Osteocyte (in vitro differentiated cells): ENCODE measurements around the gene ITIH5. TPM values are rescaled to one million over a fixed set of nuclear protein-coding genes. Genes with fewer than 3 reads are reported as not detected.

Source experiments
- DNase-seq: peaks from one replicate; pipeline ENCODE4 v3.0.0; 2021; ENCODE audit warnings: mixed read lengths; ENCODE audit not compliant: unreplicated experiment; ENCODE audit errors: extremely low spot score
- H3K27ac Mint-ChIP-seq: one replicate; pipeline ENCODE4 v1.8.0; 2021; ENCODE audit warnings: mild to moderate bottlenecking, mixed read lengths; ENCODE audit not compliant: unreplicated experiment
- H3K27me3 Mint-ChIP-seq: one replicate; pipeline ENCODE4 v1.8.0; 2021; ENCODE audit warnings: mixed read lengths; ENCODE audit not compliant: unreplicated experiment
- H3K36me3 Mint-ChIP-seq: one replicate; pipeline ENCODE4 v1.8.0; 2021; ENCODE audit warnings: mixed read lengths; ENCODE audit not compliant: unreplicated experiment
- H3K4me1 Mint-ChIP-seq: one replicate; pipeline ENCODE4 v1.8.0; 2021; ENCODE audit warnings: mixed read lengths; ENCODE audit not compliant: unreplicated experiment
- H3K4me3 Mint-ChIP-seq: one replicate; pipeline ENCODE4 v1.8.0; 2021; ENCODE audit warnings: mild to moderate bottlenecking, moderate library complexity, mixed read lengths; ENCODE audit not compliant: unreplicated experiment
- H3K9me3 Mint-ChIP-seq: one replicate; pipeline ENCODE4 v1.8.0; 2021; ENCODE audit warnings: mixed read lengths; ENCODE audit not compliant: unreplicated experiment
- CTCF ChIP-seq: fragments of 200-600 bp; sonication (generic); IDR thresholded peaks from 2 replicates; pipeline ENCODE4 v1.5.0; 2021; ENCODE audit warnings: antibody characterized with exemption, mild to moderate bottlenecking, moderate library complexity
- total RNA-seq: library from RNA; stranded (reverse); gene quantifications from 2 replicates; pipeline ENCODE4 v1.2.1, GENCODE V29; 2021

The ITIH5 gene
- total RNA-seq, 1 donor from 2014 or later, result 0.35 TPM

- no peak for DNase-seq
- peaks cover 17% of the 10 kb centered on the region for H3K27me3 Mint-ChIP-seq
- H3K36me3 Mint-ChIP-seq, result no peaks in the 10 kb centered on the region
- no peaks in the 10 kb centered on the region for H3K4me1 Mint-ChIP-seq
- no peak overlapping the region for H3K27ac Mint-ChIP-seq
- no peaks in the 10 kb centered on the region for H3K9me3 Mint-ChIP-seq
- H3K4me3 Mint-ChIP-seq, result no peak overlapping the region
- no peak for TF ChIP-seq CTCF
Measured at GRCh38 chr10:7513936-7514335, 152.8 kb downstream of the ITIH5 start.

- H3K9me3 Mint-ChIP-seq, result no peaks in the 10 kb centered on the region
- DNase-seq, result no peak
- H3K4me3 Mint-ChIP-seq, result no peak overlapping the region
- no peaks in the 10 kb centered on the region for H3K36me3 Mint-ChIP-seq
- H3K27me3 Mint-ChIP-seq, result peaks cover 17% of the 10 kb centered on the region
- no peaks in the 10 kb centered on the region for H3K4me1 Mint-ChIP-seq
- H3K27ac Mint-ChIP-seq, result no peak overlapping the region
- TF ChIP-seq CTCF, result no peak
Measured at GRCh38 chr10:7513455-7513854, 153.3 kb downstream of the ITIH5 start.

- Mint-ChIP-seq H3K4me3 (no peak overlapping the region), H3K9me3 (no peaks in the 10 kb centered on the region), H3K36me3 (no peaks in the 10 kb centered on the region), H3K27ac (no peak overlapping the region), H3K27me3 (peaks cover 17% of the 10 kb centered on the region), H3K4me1 (no peaks in the 10 kb centered on the region)
- no peak for TF ChIP-seq CTCF
- DNase-seq, result peak; percentile 51
Measured at GRCh38 chr10:7512487-7512886, 154.3 kb downstream of the ITIH5 start.

GRCh38 chr10:7511612-7512011 lies 155.2 kb downstream of the ITIH5 start:
- TF ChIP-seq CTCF, result no peak
- H3K4me3 Mint-ChIP-seq, result no peak overlapping the region
- peaks cover 17% of the 10 kb centered on the region for H3K27me3 Mint-ChIP-seq
- DNase-seq, result peak; percentile 21
- no peaks in the 10 kb centered on the region for H3K9me3 Mint-ChIP-seq
- no peak overlapping the region for H3K27ac Mint-ChIP-seq
- no peaks in the 10 kb centered on the region for H3K4me1 Mint-ChIP-seq
- H3K36me3 Mint-ChIP-seq, result no peaks in the 10 kb centered on the region

Other genes starting within 250 kb of the ITIH5 start
- gene ITIH2, start 36.4 kb upstream of the ITIH5 start, total RNA-seq, result not detected in 2 replicates
- 10.9 and 11.2 TPM in 2 replicates for gene KIN, start 121.0 kb upstream of the ITIH5 start, total RNA-seq
- 132 and 133 TPM in 2 replicates for gene ATP5F1C, start 121.2 kb upstream of the ITIH5 start, total RNA-seq
- gene TAF3, start 151.5 kb upstream of the ITIH5 start, total RNA-seq, result 8.0 and 9.1 TPM in 2 replicates